KOPT-K1 (cell line): ENCODE measurements around the gene MAML3.

Experiments used
- H3K27ac ChIP-seq: fragments of 200-600 bp; sonication (generic); 2 replicates; pipeline ENCODE4 v1.5.1; 2016; ENCODE audit warnings: antibody characterized with exemption, mild to moderate bottlenecking, low read depth, low read length; ENCODE audit not compliant: poor library complexity, severe bottlenecking
- H3K36me3 ChIP-seq: fragments of 200-600 bp; sonication (generic); 2 replicates; pipeline ENCODE4 v1.5.1; 2017; ENCODE audit warnings: antibody characterized with exemption, mild to moderate bottlenecking, low read length, moderate library complexity; ENCODE audit not compliant: insufficient read depth
- H3K9me3 ChIP-seq: fragments of 200-600 bp; sonication (generic); 2 replicates; pipeline ENCODE4 v1.5.1; 2017; ENCODE audit warnings: antibody characterized with exemption, low read length, mild to moderate bottlenecking; ENCODE audit not compliant: insufficient read depth, poor library complexity, severe bottlenecking

Gene MAML3

DNA sequence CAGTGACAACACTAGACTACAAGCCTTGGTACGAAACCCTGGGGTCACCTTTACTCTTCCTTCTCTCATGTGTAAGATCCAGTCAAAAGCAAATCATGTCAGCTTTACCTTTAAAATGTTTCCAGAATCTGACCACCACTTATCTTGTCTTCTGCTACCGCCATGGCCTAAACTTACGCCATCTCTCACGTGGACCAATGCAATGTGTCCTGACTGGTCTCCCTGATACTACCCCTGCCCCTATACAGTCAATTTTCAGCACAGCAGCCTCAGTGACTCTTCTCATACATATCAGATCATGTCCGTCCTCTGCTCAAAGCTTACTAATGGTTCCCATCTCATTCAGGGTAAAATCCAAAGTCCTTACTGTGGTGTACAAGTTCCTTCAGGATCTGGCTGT lies 15.0 kb upstream of the MAML3 start:
- H3K27ac ChIP-seq, result no peak overlapping the region
- H3K36me3 ChIP-seq, result no peaks in the 10 kb centered on the region
- no peaks in the 10 kb centered on the region for H3K9me3 ChIP-seq

- Histone ChIP-seq H3K9me3 (no peaks in the 10 kb centered on the region), H3K27ac (no peak overlapping the region), H3K36me3 (no peaks in the 10 kb centered on the region)
These were observed 14.5 kb upstream of the MAML3 start for GRCh38 chr4:140168474-140168873.

DNA sequence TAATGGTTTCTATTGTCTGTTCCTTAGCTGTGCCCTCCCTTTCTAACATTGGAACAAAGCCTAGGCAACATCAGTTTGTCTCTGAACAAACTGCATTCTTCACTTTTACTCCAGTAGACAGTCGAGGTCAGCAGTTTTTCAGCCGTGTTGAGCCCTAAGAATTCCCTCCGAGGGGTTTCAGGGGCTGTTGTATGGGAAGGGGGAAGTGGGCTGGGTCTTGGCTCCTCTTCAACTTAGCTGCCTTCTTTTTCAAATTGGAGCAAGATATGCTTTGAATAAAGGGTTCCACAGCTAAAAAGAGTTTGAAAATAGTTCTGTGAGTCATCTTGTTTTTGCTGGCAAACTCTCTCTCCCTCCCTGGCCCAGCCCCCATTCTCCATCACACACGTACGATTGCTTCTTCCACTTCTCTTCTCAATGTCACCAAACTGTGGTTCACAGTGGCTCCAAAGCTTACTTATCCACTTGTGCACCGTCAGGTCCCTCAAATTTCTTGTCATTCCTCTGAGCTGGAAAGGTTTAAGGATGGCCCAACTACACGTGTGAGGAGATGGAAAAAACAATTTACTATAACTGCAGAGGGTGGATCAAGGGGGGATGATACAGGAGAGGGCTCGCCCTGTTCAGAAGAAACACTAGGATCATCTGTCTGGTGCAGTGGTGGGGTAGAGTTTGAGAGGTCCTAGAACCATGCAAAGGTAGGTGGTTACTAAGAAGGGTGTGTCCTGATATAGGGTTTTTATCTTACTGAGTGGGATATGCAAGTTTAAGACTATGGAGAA lies 9.2 kb upstream of the MAML3 start:
- Histone ChIP-seq H3K36me3 (no peaks in the 10 kb centered on the region), H3K9me3 (peaks cover 9% of the 10 kb centered on the region), H3K27ac (no peak overlapping the region)

GRCh38 chr4:140162596-140162995 lies 8.6 kb upstream of the MAML3 start:
- H3K27ac ChIP-seq, result no peak overlapping the region
- H3K9me3 ChIP-seq, result peaks cover 9% of the 10 kb centered on the region
- no peaks in the 10 kb centered on the region for H3K36me3 ChIP-seq

DNA sequence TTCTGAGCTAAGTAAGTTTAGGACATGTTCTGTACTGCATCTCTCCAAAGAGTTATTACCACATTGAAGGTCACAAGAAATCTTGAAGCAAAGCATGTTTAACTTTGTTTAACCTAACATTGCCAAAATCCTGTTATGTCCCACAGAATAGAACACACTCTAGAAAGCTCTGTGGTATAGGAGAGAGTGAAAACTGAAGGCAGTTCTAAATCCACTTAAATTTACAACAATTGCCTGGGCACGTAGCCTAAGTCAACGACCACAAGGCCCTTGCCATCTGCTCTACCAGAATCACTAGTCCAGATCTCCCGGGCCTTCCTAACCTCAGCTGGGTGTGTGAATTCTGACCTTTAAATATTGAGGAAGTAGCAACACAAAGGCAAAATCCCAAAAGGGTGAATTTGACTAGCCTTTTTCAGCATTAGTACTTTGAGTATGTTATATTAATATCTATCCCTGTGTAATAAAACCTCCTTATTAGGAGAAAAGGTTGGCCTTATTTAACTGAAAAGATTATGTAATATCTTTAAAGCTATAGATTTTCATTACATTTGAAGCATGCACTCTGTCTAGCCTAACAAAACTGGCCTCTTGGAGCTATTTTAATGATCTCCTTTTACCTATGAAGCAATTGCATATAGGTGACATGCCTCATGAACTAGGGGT lies 4.5 kb upstream of the MAML3 start:
- H3K9me3 ChIP-seq, result peaks cover 9% of the 10 kb centered on the region
- H3K27ac ChIP-seq, result no peak overlapping the region
- H3K36me3 ChIP-seq, result no peaks in the 10 kb centered on the region

DNA sequence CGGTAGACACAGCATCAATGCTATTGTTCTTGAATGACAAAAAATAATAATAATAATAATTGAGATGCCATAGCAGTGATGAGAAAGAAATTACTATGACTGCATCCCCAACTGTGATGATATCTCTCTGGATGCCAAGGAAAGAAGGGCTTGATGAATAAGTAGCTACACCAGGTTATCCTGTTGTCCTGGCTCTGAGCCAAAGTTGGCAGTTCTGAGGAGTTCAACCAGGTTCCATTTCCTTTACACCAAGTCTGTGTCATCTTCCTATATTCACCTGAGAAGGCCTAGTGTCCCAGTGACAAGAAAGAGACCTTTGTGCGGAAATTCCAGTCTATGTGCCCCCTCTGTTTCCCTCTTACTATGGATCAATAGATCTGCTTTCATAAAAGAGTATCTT lies 3.4 kb upstream of the MAML3 start:
- Histone ChIP-seq H3K36me3 (no peaks in the 10 kb centered on the region), H3K9me3 (peaks cover 8% of the 10 kb centered on the region), H3K27ac (no peak overlapping the region)

DNA sequence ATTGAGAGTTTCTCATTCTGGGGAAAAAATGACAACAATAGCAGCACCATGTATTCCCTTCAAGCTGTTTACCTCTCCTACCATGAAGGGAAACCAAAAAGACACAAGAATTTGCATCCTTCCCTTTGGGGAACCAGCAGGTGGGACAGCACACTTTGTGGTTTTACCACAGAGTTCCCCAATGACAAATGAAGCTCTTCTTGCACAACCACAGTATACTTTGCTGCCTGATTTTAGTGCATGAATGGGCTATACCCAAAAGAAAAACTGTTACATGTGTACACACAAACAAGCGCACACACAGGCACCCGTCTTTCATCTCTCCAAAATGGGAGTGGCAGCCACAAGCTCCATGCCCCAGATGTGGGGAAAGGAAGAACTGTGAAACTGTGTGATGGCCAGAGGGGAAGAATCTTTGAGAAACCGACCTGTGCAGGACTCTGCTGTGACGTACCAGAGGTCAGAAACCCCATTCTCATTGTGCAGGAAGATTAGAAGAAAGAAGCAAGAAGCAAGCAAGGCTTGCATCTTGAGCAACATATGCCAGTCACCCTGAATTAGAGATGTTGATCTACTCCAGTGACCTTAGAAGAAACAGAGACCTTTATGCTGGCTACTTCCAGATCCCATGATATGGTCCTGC lies 2.7 kb upstream of the MAML3 start:
- Histone ChIP-seq H3K36me3 (no peaks in the 10 kb centered on the region), H3K27ac (no peak overlapping the region), H3K9me3 (peaks cover under 1% of the 10 kb centered on the region)

DNA sequence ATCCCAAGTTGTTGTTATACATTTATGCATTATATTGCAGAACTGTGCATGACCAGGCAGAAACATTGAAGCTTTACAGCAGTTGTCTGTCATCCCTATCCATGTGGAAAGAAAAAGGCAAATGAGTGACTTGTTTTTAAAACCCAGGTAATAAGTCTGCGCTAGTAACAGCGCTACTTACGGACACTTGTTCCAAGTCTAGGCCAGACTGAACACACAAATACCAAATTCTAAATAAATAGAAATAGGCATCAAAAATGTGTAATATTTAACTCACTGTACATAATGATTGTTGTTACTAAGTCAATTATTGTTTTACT lies 548 bp upstream of the MAML3 start:
- Histone ChIP-seq H3K27ac (no peak overlapping the region), H3K9me3 (no peaks in the 10 kb centered on the region), H3K36me3 (no peaks in the 10 kb centered on the region)

DNA sequence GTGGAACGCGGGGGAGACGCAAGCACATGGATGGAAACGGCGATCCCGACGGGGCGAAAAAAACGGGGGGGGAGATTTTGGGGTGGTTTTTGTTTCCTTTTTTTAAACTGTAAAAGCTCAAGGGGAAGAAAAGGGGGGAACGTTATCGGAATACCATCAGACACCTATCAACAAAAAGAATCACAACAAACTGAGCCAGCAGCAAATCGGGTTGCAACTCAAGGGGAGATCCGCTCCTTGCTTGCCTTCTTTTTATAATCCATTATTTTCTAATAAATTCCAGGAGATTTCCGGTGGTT lies 616 bp downstream of the MAML3 start:
- Histone ChIP-seq H3K9me3 (no peaks in the 10 kb centered on the region), H3K36me3 (no peaks in the 10 kb centered on the region), H3K27ac (peak overlapping the region; percentile 94)

- H3K27ac ChIP-seq, result peak overlapping the region; percentile 94
- H3K36me3 ChIP-seq, result no peaks in the 10 kb centered on the region
- no peaks in the 10 kb centered on the region for H3K9me3 ChIP-seq
These were observed 1.1 kb downstream of the MAML3 start for GRCh38 chr4:140152751-140153418.

GRCh38 chr4:140152013-140152703 lies 1.8 kb downstream of the MAML3 start:
- Histone ChIP-seq H3K27ac (peak overlapping the region; percentile 94), H3K36me3 (no peaks in the 10 kb centered on the region)

DNA sequence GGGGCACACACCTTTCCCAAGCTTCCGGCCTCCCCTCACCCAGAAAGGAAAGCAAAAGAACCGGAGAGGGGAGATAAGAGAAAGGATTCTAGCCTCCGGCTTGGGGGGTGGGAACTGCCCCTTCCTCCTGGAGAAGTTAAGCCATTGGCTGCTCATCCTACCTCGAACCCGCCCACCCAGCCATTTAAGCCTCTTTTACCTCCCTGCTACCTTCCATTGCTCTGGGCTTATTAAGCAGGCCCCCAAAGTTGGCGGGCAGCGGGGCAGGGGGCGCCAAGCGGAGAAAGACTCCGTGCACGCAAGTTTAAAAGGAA lies 2.3 kb downstream of the MAML3 start:
- H3K27ac ChIP-seq, result peak overlapping the region; percentile 94
- no peaks in the 10 kb centered on the region for H3K36me3 ChIP-seq
- H3K9me3 ChIP-seq, result no peaks in the 10 kb centered on the region

More at GRCh38 chr4:140152013-140152703, 1.8 kb downstream of the MAML3 start:
- H3K9me3 ChIP-seq, result no peaks in the 10 kb centered on the region

- Histone ChIP-seq H3K36me3 (no peaks in the 10 kb centered on the region), H3K27ac (peak overlapping the region; percentile 94), H3K9me3 (no peaks in the 10 kb centered on the region)
These were observed 2.9 kb downstream of the MAML3 start for GRCh38 chr4:140150886-140151698.

DNA sequence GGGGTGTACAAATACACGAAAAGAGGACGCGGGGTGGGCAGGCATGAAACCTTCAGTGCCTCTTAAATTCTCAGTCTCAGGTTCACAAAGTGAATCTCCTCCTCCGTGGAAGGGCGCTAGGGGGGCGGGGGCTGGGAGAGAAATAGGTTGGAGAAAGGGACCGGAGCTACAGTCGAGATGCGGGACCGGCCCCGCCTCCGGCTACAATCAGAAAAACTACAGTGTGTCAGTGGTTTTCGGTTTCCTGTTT lies 3.4 kb downstream of the MAML3 start:
- no peaks in the 10 kb centered on the region for H3K9me3 ChIP-seq
- H3K27ac ChIP-seq, result peak overlapping the region; percentile 94
- no peaks in the 10 kb centered on the region for H3K36me3 ChIP-seq
